Hematopoietic multipotent progenitor cell treated with erythropoietin and hydrocortisone succinate and interleukin-3 and kit ligand, for 4 days (in vitro differentiated cells): ENCODE measurements around the gene IFI27L2.

Experiments used
- DNase-seq: peaks from one replicate; pipeline ENCODE4 v3.0.0-alpha.2; 2015

Gene IFI27L2

DNA sequence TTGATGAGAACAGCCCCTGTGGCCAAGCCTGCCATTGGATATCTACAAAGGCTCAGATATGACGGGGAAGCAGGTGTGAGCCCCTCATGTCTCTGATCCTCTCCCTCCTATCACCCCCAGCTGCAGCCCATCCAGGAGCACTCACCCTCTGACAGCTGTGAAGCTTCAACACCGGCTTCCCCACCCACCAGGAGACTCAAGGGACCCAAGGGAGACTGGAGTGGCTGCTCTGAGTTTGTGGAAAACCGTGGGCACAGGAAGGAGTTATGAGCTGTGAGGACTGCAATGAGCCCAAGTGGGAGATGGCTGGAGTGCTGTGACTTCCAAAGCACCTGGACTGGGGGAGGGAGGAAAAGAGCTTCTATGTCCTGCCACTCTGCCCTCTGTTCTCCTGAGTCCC, 7.9 kb downstream of the IFI27L2 start:
- DNase-seq, result no peak

- no peak for DNase-seq
These were observed 8.6 kb downstream of the IFI27L2 start for GRCh38 chr14:94120667-94121340.

- DNase-seq, result no peak
These were observed 10.3 kb downstream of the IFI27L2 start for GRCh38 chr14:94119071-94119470.

DNA sequence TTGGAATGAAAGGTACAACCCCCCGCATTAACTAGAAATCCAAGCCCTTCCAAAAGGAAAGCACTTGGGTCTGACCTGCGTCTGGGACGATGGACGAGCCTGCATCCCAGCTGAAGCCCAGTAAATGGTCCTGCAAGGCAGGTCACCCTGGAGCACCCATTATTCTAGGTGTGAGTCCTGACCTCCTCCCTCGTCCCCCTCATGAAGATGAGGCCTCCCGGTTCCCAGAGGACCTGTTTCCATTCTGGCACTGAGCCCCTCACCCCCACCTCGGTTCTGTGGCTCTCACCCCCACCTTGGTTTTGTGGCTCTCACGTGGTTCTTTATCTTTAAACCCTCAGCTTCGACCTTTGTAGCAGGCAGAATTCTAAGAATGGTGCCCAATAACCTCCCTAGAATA, 11.5 kb downstream of the IFI27L2 start:
- no peak for DNase-seq

DNA sequence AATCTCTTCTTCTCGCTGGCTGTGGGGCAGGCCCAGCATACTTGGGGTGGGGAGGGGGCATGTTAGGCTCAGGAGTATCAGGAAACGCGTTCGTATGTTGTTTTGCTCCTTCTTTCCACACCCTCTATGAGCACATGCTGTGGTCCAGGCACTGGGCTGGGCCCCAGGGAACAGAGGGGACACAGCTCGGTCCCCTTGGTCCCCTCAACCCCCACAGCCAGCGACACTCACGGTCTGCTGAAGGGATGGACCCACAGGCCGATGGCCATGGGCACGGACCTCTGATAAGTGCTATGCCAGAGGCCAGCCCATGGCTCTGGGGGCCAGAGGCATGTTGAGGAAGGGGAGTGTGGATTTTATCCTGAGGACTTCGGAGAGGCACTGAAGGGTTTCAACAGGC, 12.7 kb downstream of the IFI27L2 start:
- DNase-seq, result no peak

- DNase-seq, result no peak
These were observed 13.8 kb downstream of the IFI27L2 start for GRCh38 chr14:94115631-94116030.

GRCh38 chr14:94115058-94115591, 14.3 kb downstream of the IFI27L2 start:
- DNase-seq, result peak; percentile 75

DNA sequence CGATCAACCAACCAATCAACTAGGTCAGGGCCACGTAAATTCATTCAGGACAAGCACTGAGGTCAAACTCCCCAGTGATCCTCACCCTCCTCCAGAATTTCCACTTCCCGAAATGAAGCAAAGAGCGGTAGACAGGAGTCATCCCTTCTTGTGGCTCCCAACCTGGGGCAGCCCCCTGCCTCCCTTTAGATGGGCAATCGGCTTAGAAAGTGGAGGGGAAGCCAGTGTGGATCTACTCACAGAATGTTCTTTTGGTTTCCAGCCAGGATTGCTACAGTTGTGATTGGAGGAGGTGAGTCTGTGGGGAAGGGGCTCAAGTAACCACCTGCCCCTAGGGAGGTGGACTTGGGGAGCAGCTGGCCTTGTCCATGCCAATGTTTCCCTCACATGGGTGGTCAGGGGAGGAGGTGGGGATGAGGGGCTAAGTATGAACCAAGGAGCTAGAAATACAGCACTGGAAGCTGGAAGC, 14.8 kb downstream of the IFI27L2 start:
- DNase-seq, result no peak

DNA sequence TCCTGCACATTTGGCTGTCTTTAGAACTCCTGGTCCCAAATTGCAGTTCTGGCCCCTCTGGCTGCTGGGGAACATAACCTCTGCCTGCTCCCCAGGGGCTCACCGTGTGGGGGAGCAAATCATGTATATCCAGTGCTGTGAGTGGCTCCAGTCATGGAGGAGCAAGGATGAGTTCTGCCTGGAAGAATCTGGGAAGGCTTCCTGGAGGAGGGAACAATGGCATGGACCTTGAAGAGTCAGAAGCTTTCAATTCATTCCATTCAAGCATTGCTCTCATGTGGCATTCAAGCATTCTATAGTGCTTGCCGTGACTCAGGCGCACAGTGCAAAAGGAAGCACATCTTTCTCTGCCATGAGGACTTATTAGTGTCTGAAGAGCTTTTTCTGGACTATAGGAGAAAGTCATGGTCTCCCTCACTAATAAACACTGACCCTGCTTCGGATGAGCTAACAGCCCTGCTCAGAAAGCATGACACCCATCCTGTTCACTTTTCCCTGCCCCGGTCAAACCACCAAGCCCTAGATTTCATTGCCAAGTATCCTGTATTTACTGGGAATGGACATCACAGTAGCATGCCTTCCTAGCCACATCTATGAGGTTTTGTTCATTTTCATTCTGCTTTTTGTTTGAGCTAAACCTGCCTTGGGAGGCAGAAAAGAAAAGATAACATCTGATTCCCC, 15.4 kb downstream of the IFI27L2 start:
- no peak for DNase-seq

GRCh38 chr14:94113490-94113889, 15.9 kb downstream of the IFI27L2 start:
- no peak for DNase-seq

- DNase-seq, result no peak
These were observed 16.3 kb downstream of the IFI27L2 start for GRCh38 chr14:94113073-94113472.

- no peak for DNase-seq
These were observed 16.8 kb downstream of the IFI27L2 start for GRCh38 chr14:94112513-94113063.

- no peak for DNase-seq
These were observed 17.9 kb downstream of the IFI27L2 start for GRCh38 chr14:94111276-94112095.

DNA sequence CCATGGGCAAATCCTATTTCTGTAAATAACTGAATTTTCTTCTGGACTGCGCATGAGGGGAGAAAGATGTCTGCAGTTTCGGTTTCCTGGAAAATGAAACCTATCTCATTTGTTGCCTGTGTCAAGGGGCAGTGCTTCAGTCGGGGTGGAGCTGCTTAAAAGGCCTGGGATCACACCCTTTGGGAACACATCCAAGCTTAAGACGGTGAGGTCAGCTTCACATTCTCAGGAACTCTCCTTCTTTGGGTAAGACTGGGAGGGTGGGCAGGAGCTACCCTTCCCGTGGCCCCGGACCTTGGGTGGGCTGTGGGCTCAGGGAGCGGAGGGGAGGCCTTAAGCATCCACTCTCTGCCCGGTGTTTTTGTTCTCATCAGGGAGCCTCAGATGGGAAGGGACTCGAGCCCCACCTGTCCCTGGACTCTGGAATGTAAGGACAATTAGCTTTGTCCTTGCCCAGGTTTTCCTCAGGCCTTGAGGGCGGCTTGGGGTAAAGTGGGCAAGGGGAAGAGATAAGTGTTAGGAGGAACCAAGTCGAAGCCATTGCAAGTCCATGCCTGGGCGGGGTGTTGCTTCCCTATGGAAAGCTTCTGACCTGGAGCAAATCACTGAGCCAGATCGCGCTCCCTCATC, 18.7 kb downstream of the IFI27L2 start, which contains the start of gene IFI27:
TSS of gene IFI27 (plus strand) at position 185 of the 630 bp plus-strand sequence.
- DNase-seq, result peak; percentile 34

DNA sequence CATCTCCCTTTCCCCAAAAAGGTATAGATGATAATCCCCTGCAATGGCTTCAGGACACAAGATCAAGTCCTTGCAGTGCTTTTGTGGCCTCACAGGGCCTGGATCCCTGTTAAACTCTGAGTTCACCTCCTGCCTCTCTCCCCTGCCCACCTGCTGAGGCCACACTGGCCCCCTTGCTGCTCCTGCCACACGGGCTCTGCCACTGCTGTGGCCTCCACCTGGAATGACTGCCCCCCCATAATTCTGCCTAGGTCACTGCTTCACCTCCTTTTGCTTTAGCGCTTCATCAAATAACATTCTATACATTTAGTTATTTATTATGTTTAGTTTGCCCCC, 19.5 kb downstream of the IFI27L2 start:
- no peak for DNase-seq

DNA sequence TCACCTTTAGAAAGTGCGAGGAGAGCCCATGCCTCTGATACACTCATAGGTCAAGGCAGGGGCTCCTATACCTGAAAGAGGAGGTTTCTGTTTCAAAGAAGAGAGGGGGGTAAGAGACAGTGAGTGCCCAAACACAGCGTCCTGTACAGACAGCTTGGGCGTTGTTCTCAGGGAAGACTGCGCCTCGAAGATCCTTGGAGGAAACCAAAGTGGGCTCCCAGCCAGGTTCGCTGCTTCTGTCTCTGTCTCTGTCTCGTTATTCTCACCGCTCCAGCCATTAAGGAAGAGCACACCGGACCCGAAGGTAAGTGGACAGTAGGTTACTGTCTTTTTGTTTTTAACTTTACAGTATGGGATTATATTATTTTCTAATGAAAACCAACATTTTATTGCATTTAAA, 24.7 kb downstream of the IFI27L2 start:
- no peak for DNase-seq

- DNase-seq, result no peak
These were observed 25.8 kb downstream of the IFI27L2 start for GRCh38 chr14:94103554-94104150.

- DNase-seq, result no peak
These were observed 26.5 kb downstream of the IFI27L2 start for GRCh38 chr14:94102768-94103482.

- DNase-seq, result no peak
These were observed 27.7 kb downstream of the IFI27L2 start for GRCh38 chr14:94101748-94102147.

GRCh38 chr14:94100847-94101246, 28.6 kb downstream of the IFI27L2 start:
- DNase-seq, result no peak

GRCh38 chr14:94099006-94099405, 30.4 kb downstream of the IFI27L2 start:
- DNase-seq, result no peak
